Endothelial cell of umbilical vein (primary cell): ENCODE results near the gene IQGAP2. TPM values are rescaled to one million over a fixed set of nuclear protein-coding genes. Genes with fewer than 3 reads are reported as not detected.

ENCODE experiments used
- BruUV-seq: library from RNA; stranded (reverse); fragments of 400-500 nt; replicated peaks from 2 replicates; lab custom pipeline; 2021; lab: Mats Ljungman, UMichigan
- CTCF ChIA-PET: fragments of 300-600, 350-600 bp; sonication (Branson Sonifier 250); formaldehyde crosslinking; loops from one replicate; lab custom pipeline; 2021; ENCODE audit warnings: antibody characterized with exemption, inconsistent platforms; lab: Charles Lee
- POLR2A ChIA-PET: fragments of 300-600, 350-600 bp; sonication (Branson Sonifier 250); formaldehyde crosslinking; loops from one replicate; lab custom pipeline; 2021; ENCODE audit warnings: antibody characterized with exemption, inconsistent platforms; lab: Charles Lee
- DNase-seq: peaks from one replicate; pipeline ENCODE4 v3.0.0-alpha.2; 2011; ENCODE audit warnings: low read depth, low spot score
- FAIRE-seq: peaks from 2 replicates; lab custom pipeline; 2011; peaks lifted over from hg19 to GRCh38; lab: Jason Lieb, UNC
- H2AFZ ChIP-seq: 2 replicates; pipeline ENCODE4 v1.6.0; 2012; ENCODE audit warnings: low read depth, low read length, control low read depth, inconsistent platforms
- H3K27ac ChIP-seq: 2 replicates; pipeline ENCODE4 v1.5.1; 2011; ENCODE audit warnings: low read depth, mild to moderate bottlenecking, control low read depth, low read length, moderate library complexity; ENCODE audit not compliant: insufficient read depth
- H3K27me3 ChIP-seq, 2 experiments: 2 replicates each; pipeline versions ENCODE4 v1.6.0 to v1.6.1; 2011; ENCODE audit warnings: low read length in 2 of 2, mixed read lengths in 1 of 2; ENCODE audit not compliant: control insufficient read depth in 2 of 2, insufficient read depth in 2 of 2
- H3K36me3 ChIP-seq, 2 experiments: 2 replicates in 1 of 2; 3 replicates in 1 of 2; pipeline ENCODE4 v1.5.1; 2011; ENCODE audit warnings: low read length in 2 of 2, mild to moderate bottlenecking in 1 of 2, moderate library complexity in 1 of 2; ENCODE audit not compliant: control insufficient read depth in 2 of 2, insufficient read depth in 2 of 2; ENCODE audit errors: extremely low read depth in 1 of 2
- H3K4me1 ChIP-seq: 3 replicates; pipeline ENCODE4 v1.5.1; 2011; ENCODE audit warnings: mild to moderate bottlenecking, low read length; ENCODE audit not compliant: control insufficient read depth, insufficient read depth; ENCODE audit errors: extremely low read depth
- H3K4me2 ChIP-seq: 2 replicates; pipeline ENCODE4 v1.6.1; 2011; ENCODE audit warnings: low read length, control low read depth, mixed read lengths; ENCODE audit not compliant: insufficient read depth
- H3K4me3 ChIP-seq, 3 experiments: fragments of 200-600 bp in 1 of 3; sonication (generic), shearing (Covaris generic) in 1 of 3; replicated peaks in 1 of 3; 2 replicates each; pipeline ENCODE4 v1.5.1; 2011 to 2016; ENCODE audit warnings: control low read depth in 3 of 3, low read length in 3 of 3, mild to moderate bottlenecking in 2 of 3, inconsistent platforms in 1 of 3, low read depth in 1 of 3, moderate library complexity in 1 of 3; ENCODE audit not compliant: insufficient read depth in 1 of 3
- H3K79me2 ChIP-seq: 2 replicates; pipeline ENCODE4 v1.6.0; 2012; ENCODE audit warnings: low read length, inconsistent platforms; ENCODE audit not compliant: control insufficient read depth, insufficient read depth
- H3K9ac ChIP-seq: replicated peaks from 2 replicates; pipeline ENCODE3; 2011; ENCODE audit warnings: low read length, control low read depth; ENCODE audit not compliant: insufficient read depth; ENCODE audit errors: extremely low read depth
- H3K9me1 ChIP-seq: replicated peaks from 3 replicates; pipeline ENCODE4 v1.6.0; 2011; ENCODE audit warnings: mild to moderate bottlenecking, low read length; ENCODE audit not compliant: control insufficient read depth, insufficient read depth; ENCODE audit errors: extremely low read depth
- H3K9me3 ChIP-seq: replicated peaks from 2 replicates; pipeline ENCODE4 v1.5.1; 2012; ENCODE audit warnings: low read length, inconsistent platforms; ENCODE audit not compliant: control insufficient read depth, insufficient read depth
- H4K20me1 ChIP-seq: replicated peaks from 2 replicates; pipeline ENCODE3; 2011; ENCODE audit warnings: mild to moderate bottlenecking, low read length; ENCODE audit not compliant: control insufficient read depth, insufficient read depth; ENCODE audit errors: extremely low read depth
- CTCF ChIP-seq, 2 donors: IDR thresholded peaks; 1 replicate in 1 of 2; 2 replicates in 1 of 2; pipeline ENCODE4 v1.5.1; 2011; ENCODE audit warnings: low read length in 2 of 2, mild to moderate bottlenecking in 2 of 2, moderate library complexity in 2 of 2, control low read depth in 1 of 2, inconsistent platforms in 1 of 2, low read depth in 1 of 2; ENCODE audit not compliant: insufficient read depth in 1 of 2; ENCODE audit errors: extremely low read depth in 1 of 2
- EZH2 ChIP-seq: IDR thresholded peaks from 2 replicates; pipeline ENCODE4 v1.6.1; 2012; ENCODE audit warnings: borderline replicate concordance, low read depth, mild to moderate bottlenecking, moderate library complexity, low read length, inconsistent platforms; ENCODE audit not compliant: severe bottlenecking
- FOS ChIP-seq: IDR thresholded peaks from 2 replicates; pipeline ENCODE4 v1.6.1; 2011; ENCODE audit warnings: mild to moderate bottlenecking, low read length, moderate library complexity, borderline replicate concordance; ENCODE audit not compliant: insufficient read depth
- GATA2 ChIP-seq: IDR thresholded peaks from 2 replicates; pipeline ENCODE4 v1.7.0; 2011; ENCODE audit warnings: low read depth, mild to moderate bottlenecking, moderate library complexity, mixed read lengths, low read length; ENCODE audit not compliant: insufficient read length, insufficient read depth
- JUN ChIP-seq: IDR thresholded peaks from 2 replicates; pipeline ENCODE4 v1.6.1; 2011; ENCODE audit warnings: borderline replicate concordance, low read depth; ENCODE audit not compliant: insufficient read length, insufficient read depth
- MYC ChIP-seq: IDR thresholded peaks from one replicate; pipeline ENCODE4 v1.6.1; 2011; ENCODE audit warnings: mild to moderate bottlenecking, low read depth, low read length
- POLR2A ChIP-seq: IDR thresholded peaks from 2 replicates; pipeline ENCODE4 v1.6.1; 2012; ENCODE audit warnings: low read depth, mild to moderate bottlenecking, control low read depth, low read length
- POLR2AphosphoS5 ChIP-seq: IDR thresholded peaks from 2 replicates; pipeline ENCODE4 v1.6.1; 2012; ENCODE audit warnings: low read depth, mild to moderate bottlenecking, control low read depth, low read length, moderate library complexity; ENCODE audit not compliant: insufficient read depth
- dilution Hi-C: fragments of 300-500 bp; cut with MboI; formaldehyde crosslinking; loops from one replicate; pipeline ENCODE4 v1.15.0; 2019; ENCODE audit warnings: low sequenced_read_pairs; ENCODE audit not compliant: extremely low pct_ligation_motif_present
- intact Hi-C: fragments of 100-400 bp; cut with micrococcal nuclease; formaldehyde crosslinking; loops from one replicate; pipeline ENCODE4 v1.10.0; 2022
- polyA plus RNA-seq, 4 experiments: library from polyadenylated mRNA; depleted of rRNA in 3 of 4; stranded (reverse) in 3 of 4; unstranded in 1 of 4; fragments of >200 nt; gene quantifications; 2 replicates each; pipeline versions ENCODE4 v1.2.1 to v1.2.3, GENCODE V29; 2011 to 2012; ENCODE audit warnings: missing spikeins in 1 of 4
- total RNA-seq: library from RNA; stranded (reverse); gene quantifications from 2 replicates; pipeline ENCODE4 v1.2.3, GENCODE V29; 2021
- TF ChIP-seq, protein P1 (sequence below): IDR thresholded peaks from 2 replicates; pipeline ENCODE4 v1.6.1; 2011; ENCODE audit not compliant: insufficient read depth, insufficient read length

The IQGAP2 gene
- total and polyA plus RNA-seq, 2 donors (not counting 3 experiments of a cell fraction or from before 2014, with no cell fraction given) = 4.5 to 4.7 TPM

GRCh38 chr5:76443066-76443800 is 40.1 kb downstream of the IQGAP2 start:
- Histone ChIP-seq H3K9ac (no peak overlapping the region), H3K9me1 (no peaks in the 10 kb centered on the region), H3K4me3 (no peak overlapping the region), H3K36me3 (no peaks in the 10 kb centered on the region), H2AFZ (no peak overlapping the region), H3K27ac (no peak overlapping the region), H3K9me3 (no peaks in the 10 kb centered on the region), H4K20me1 (no peaks in the 10 kb centered on the region), H3K4me1 (no peaks in the 10 kb centered on the region), H3K79me2 (no peaks in the 10 kb centered on the region), H3K4me2 (no peak overlapping the region), H3K27me3 (peaks cover under 1 to 2% of the 10 kb centered on the region in 2 experiments)
- no peak for DNase-seq
- FAIRE-seq = no peak
- ChIA-PET CTCF (no interaction called here), POLR2A (no interaction called here)
- BruUV-seq = no TSS peak
- intact Hi-C loops = no loop called here
- dilution Hi-C loops = no loop called here
- TF ChIP-seq GATA2 (no peak), JUN (no peak), POLR2AphosphoS5 (no peak), POLR2A (no peak), EZH2 (no peak), FOS (no peak), MYC (no peak), CTCF (IDR thresholded peaks at IDR 0.05; ENCODE audit: extremely low read depth in 1 of 2, insufficient read depth in 1 of 2, low read depth in 1 of 2, low read length in 2 of 2) (no peak)
- TF ChIP-seq, protein P1, sequence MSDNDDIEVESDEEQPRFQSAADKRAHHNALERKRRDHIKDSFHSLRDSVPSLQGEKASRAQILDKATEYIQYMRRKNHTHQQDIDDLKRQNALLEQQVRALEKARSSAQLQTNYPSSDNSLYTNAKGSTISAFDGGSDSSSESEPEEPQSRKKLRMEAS = no peak
